Heart left ventricle (tissue), 16 donors: ENCODE measurements around the gene PKD1. TPM values are rescaled to one million over a fixed set of nuclear protein-coding genes. Genes with fewer than 3 reads are reported as not detected.

Experiments used
- ATAC-seq, 4 donors: fragments of 200-7000 bp; cut with Tn5 transposase; one replicate each; pipeline ENCODE4 v1.9.1; 2020 to 2022; ENCODE audit warnings: moderate library complexity in 4 of 4, mild to moderate bottlenecking in 3 of 4, moderate number of reproducible peaks in 1 of 4
- DNase-seq, 5 donors: peaks; one replicate each; pipeline ENCODE4 v3.0.0-alpha.2; 2020
- H3K27ac ChIP-seq, 12 donors: fragments of 200-600 bp; sonication (generic) in 4 of 12; one replicate each; pipeline versions ENCODE4 v1.5.0 to v1.8.0; 2016 to 2022; ENCODE audit warnings: mild to moderate bottlenecking in 2 of 12
- H3K27me3 ChIP-seq, 9 donors: fragments of 200-600 bp; sonication (generic) in 2 of 9; one replicate each; pipeline versions ENCODE4 v1.5.1 to v1.8.0; 2016 to 2022; ENCODE audit warnings: mild to moderate bottlenecking in 3 of 9
- H3K36me3 ChIP-seq, 9 donors: fragments of 200-600 bp; sonication (generic) in 2 of 9; one replicate each; pipeline versions ENCODE4 v1.5.0 to v1.8.0; 2018 to 2022; ENCODE audit warnings: mild to moderate bottlenecking in 2 of 9
- H3K4me1 ChIP-seq, 12 donors: fragments of 200-600 bp; sonication (generic) in 4 of 12; one replicate each; pipeline versions ENCODE4 v1.5.0 to v1.8.0; 2016 to 2022; ENCODE audit warnings: mild to moderate bottlenecking in 3 of 12
- H3K4me3 ChIP-seq, 12 donors: fragments of 200-600 bp; sonication (generic) in 4 of 12; one replicate each; pipeline versions ENCODE4 v1.5.0 to v1.8.0; 2017 to 2022; ENCODE audit warnings: mild to moderate bottlenecking in 9 of 12, moderate library complexity in 4 of 12
- H3K9me3 ChIP-seq, 12 donors: fragments of 200-600 bp; sonication (generic) in 4 of 12; one replicate each; pipeline versions ENCODE4 v1.5.0 to v1.8.0; 2016 to 2022; ENCODE audit warnings: mild to moderate bottlenecking in 1 of 12
- CTCF ChIP-seq, 12 donors: fragments of 200-600 bp; sonication (generic) in 4 of 12; IDR thresholded peaks; one replicate each; pipeline versions ENCODE4 v1.5.0 to v1.8.0; 2018 to 2022; ENCODE audit warnings: antibody characterized with exemption in 12 of 12, mild to moderate bottlenecking in 5 of 12
- POLR2A ChIP-seq, 2 donors: fragments of 450-650 bp; IDR thresholded peaks; one replicate each; pipeline ENCODE4 v1.6.1; 2017; ENCODE audit warnings: antibody characterized with exemption in 2 of 2, mild to moderate bottlenecking in 2 of 2, moderate library complexity in 2 of 2
- WGBS, 4 donors: extraction: QIAGEN DNeasy Blood & Tissue Kit in 2 of 4; methylation state at CpG; one replicate each; pipeline versions ENCODE4 v1.1.5 to v1.1.7; 2013 to 2018; 5-methylcytosine and 5-hydroxymethylcytosine counted together
- intact Hi-C, 10 donors: fragments of 100-400 bp; cut with DNase I; formaldehyde crosslinking; loops; one replicate each; pipeline versions ENCODE4 v1.11.1 to v1.14.2; 2022
- polyA plus RNA-seq, 2 donors: library from polyadenylated mRNA; stranded (reverse); fragments of 200-250 nt; gene quantifications; one replicate each; pipeline ENCODE4 v1.2.3, GENCODE V29; 2013
- total RNA-seq, 9 donors: library from RNA; depleted of rRNA in 2 of 9; stranded (reverse); fragments of >200 nt in 2 of 9; fragmentation: NEBNext Ultra II Directional in 3 of 9; extraction: Animal tissue kit (Norgen Biotek cat#: 25700) in 3 of 9; gene quantifications; one replicate each; pipeline versions ENCODE4 v1.1.0 to v1.2.4, GENCODE V29; 2016 to 2023
- donor health status: ischemic (EF 13 %, LVEDD 7.1; RV severe dilation, severe dysfunction).
- donor health status: healthy with polysubstance abuse.
- donor health status: DM: no; HTN: yes; CAD: no.
- donor health status: DM: no; HTN: no; CAD: no.
- donor health status: ischemic (EF 25% LVEDD 6.9; RV normal size, moderate dysfunction).
- donor health status: ischemic (EF 25% LVEDD 5.7; RV mildly dilated, moderate dysfunction).
- donor health status: healthy.
- donor health status: DM: yes; HTN: yes; CAD: no.
- donor health status: ischemic (EF 35%, LVEDD 5.7; RV mildly dilated, moderate dysfunction).
- donor health status: nonischemic (EF 11% LVEDD 7.7; RV severe dilation, severe dysfunction).
- donor health status: DM: yes; HTN: yes; CAD: no.
- donor health status: PGD.
- donor health status: ischemic (EF 29% LVEDD 5.4; RV normal size, mild dysfunction).
- donor health status: nonischemic (EF 23%, LVEDD 6.1; RV moderate dilation, normal function).

Gene PKD1
- total and polyA plus RNA-seq, 11 donors, result 64.9 to 441 (median 105) TPM

DNA sequence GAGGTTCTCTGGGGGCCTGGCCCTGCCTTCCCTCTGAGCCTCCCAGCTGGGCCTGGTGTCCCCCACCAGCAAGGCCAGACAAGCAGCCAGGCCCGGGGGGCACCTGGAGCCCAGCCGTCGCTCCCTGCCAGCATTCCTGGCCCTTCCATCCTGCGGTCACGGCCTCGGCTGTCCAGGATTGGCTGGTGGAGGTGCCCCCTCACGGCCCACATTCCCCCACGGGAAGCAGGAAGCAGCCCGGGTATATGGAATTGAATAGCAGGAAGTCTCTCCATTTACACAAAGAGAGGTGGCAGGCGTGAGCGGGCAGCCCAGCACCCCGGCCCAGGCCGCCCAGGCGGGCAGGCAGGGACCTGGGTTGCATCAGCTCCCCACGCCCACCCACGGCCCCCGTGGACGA lies 34.4 kb upstream of the PKD1 start:
- Histone ChIP-seq H3K27me3 (no peaks in the 10 kb centered on the region), H3K4me1 (peaks cover 0 to 7% (median 0%) of the 10 kb centered on the region in 12 donors), H3K36me3 (peaks cover 0 to 87% (median 42%) of the 10 kb centered on the region in 9 donors), H3K27ac (peak overlapping the region in 7 of 12 donors; percentile 13 to 73 (median 41)), H3K4me3 (peak overlapping the region in 7 of 12 donors; percentile 17 to 48 (median 25)), H3K9me3 (no peaks in the 10 kb centered on the region)
- DNase-seq (no peak), ATAC-seq (peak in 2 of 4 donors; percentile 4 to 47)
- TF ChIP-seq CTCF (IDR thresholded peaks at IDR 0.05) (no peak), POLR2A (IDR thresholded peaks at IDR 0.05) (no peak)
- intact Hi-C loops, result no loop called here
- 68 to 75% (median 72%) methylated on average over 14 to 18 of the region's 18 CpGs for WGBS, 4 donors

GRCh38 chr16:2167068-2167638 lies 31.5 kb upstream of the PKD1 start:
- Histone ChIP-seq H3K27ac (no peak overlapping the region), H3K4me1 (peaks cover 0 to 7% (median 0%) of the 10 kb centered on the region in 12 donors), H3K27me3 (no peaks in the 10 kb centered on the region), H3K9me3 (no peaks in the 10 kb centered on the region), H3K36me3 (peaks cover 0 to 61% (median 19%) of the 10 kb centered on the region in 9 donors), H3K4me3 (no peak overlapping the region)
- no peak for TF ChIP-seq POLR2A (IDR thresholded peaks at IDR 0.05)
- TF ChIP-seq CTCF (IDR thresholded peaks at IDR 0.05), result no peak
- intact Hi-C loops, result loop anchor here in 1 of 10 donors (10.0 kb wide), 1 partner anchor 258 kb away; the partner anchor contains the start of gene CCNF
- WGBS, 4 donors, result 92 to 94% (median 93%) methylated on average over 13 to 18 of the region's 18 CpGs
- ATAC-seq (no peak), DNase-seq (no peak)

DNA sequence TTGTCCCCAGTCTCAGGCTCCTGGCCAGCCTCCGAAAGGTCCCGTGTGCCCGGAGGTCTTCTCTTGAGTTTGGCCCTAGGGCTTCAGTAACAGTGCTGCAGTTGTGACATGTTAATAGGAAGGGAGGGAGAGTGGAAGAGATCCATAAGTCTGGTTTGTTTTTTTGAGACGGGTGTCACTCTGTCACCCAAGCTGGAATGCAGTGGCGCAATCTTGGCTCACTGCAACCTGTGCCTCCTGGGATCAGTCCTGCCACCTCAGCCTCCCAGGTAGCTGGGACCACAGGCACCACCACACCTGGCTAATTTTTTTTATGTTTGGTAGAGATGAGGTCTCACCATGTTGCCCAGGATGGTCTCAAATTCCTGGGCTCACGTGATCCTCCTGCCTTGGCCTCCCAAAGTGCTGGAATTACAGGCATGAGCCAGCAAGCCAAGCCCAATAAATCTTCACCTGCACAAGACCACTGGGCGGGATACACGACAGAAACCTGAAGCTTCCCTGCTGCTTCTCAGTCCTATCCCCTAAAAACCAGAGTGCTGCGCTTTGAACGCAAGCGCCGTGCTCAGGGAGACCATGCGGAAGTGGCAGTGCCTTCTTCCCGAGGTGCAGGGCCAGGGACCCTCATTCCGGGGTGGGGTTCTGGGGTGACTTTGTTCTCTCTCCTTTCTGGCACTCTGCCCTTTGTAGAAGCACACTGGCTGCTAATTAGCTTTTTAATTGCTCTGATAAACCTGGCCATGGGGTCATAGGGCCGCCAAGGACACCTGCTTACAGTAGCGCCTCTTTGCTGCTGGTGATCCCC lies 30.8 kb upstream of the PKD1 start:
- Histone ChIP-seq H3K9me3 (no peaks in the 10 kb centered on the region), H3K27me3 (no peaks in the 10 kb centered on the region), H3K4me3 (no peak overlapping the region), H3K36me3 (peaks cover 0 to 55% (median 14%) of the 10 kb centered on the region in 9 donors), H3K4me1 (peaks cover 0 to 9% (median under 1%) of the 10 kb centered on the region in 12 donors), H3K27ac (no peak overlapping the region)
- ATAC-seq (no peak), DNase-seq (no peak)
- TF ChIP-seq POLR2A (IDR thresholded peaks at IDR 0.05), result no peak
- TF ChIP-seq CTCF (IDR thresholded peaks at IDR 0.05), result no peak
- WGBS, 4 donors, result 91 to 94% (median 93%) methylated on average over 16 to 17 of the region's 17 CpGs
- intact Hi-C loops, result loop anchor here in 1 of 10 donors (10.0 kb wide), 1 partner anchor 258 kb away; the partner anchor contains the start of gene CCNF

DNA sequence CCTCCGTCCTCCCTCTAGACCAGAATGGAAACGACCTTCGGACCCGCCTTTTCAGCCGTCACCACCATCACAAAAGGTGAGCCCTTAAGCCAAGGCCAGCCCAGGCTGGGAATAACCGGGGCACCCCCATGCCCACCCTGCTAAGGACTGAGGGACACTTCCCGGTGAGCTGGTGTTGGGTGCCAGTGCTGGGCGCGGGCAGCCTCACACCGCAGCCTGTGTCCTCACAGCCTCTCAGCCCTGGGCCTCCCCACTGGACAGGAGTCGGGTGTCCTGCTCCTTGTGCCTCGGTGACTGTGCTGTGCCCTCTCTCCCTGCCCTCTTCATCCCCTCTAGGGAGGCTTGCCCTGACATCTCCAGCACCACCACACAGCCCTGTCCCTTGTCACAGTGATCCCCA lies 30.2 kb upstream of the PKD1 start:
- H3K4me1 ChIP-seq, result peaks cover 0 to 13% (median 3%) of the 10 kb centered on the region in 12 donors
- H3K4me3 ChIP-seq, result no peak overlapping the region
- WGBS, 4 donors, result 92 to 100% (median 95%) methylated on average over 6 to 12 of the region's 12 CpGs
- ATAC-seq (no peak), DNase-seq (no peak)
- H3K27me3 ChIP-seq, result no peaks in the 10 kb centered on the region
- peaks cover 0 to 50% (median 14%) of the 10 kb centered on the region in 9 donors for H3K36me3 ChIP-seq
- no peak for TF ChIP-seq POLR2A (IDR thresholded peaks at IDR 0.05)
- no peak for TF ChIP-seq CTCF (IDR thresholded peaks at IDR 0.05)
- no peak overlapping the region for H3K27ac ChIP-seq
- no peaks in the 10 kb centered on the region for H3K9me3 ChIP-seq
- intact Hi-C loops, result loop anchor here in 1 of 10 donors (10.0 kb wide), 1 partner anchor 259 kb away; the partner anchor contains the start of gene CCNF
